Fibroblast of lung (primary cell): ENCODE measurements around the gene DLX4.

ENCODE experiments used
- CTCF ChIP-seq, 2 donors: IDR thresholded peaks in 1 of 2; conservative IDR thresholded peaks in 1 of 2; 1 replicate in 1 of 2; 2 replicates in 1 of 2; pipeline ENCODE4 v1.5.1; 2011 to 2012; ENCODE audit warnings: low read length in 2 of 2, control low read depth in 1 of 2, inconsistent platforms in 1 of 2, low read depth in 1 of 2, mild to moderate bottlenecking in 1 of 2
- EZH2 ChIP-seq: IDR thresholded peaks from 2 replicates; pipeline ENCODE4 v1.5.1; 2012; ENCODE audit warnings: low read length, control low read depth, mild to moderate bottlenecking; ENCODE audit errors: missing control alignments

GRCh38 chr17:50014471-50015088 lies 45.6 kb downstream of the DLX4 start:
- TF ChIP-seq CTCF (conservative IDR thresholded peaks at IDR 0.05 in 1 of 2, IDR thresholded peaks at IDR 0.05 in 1 of 2; ENCODE audit: low read depth in 1 of 2, low read length in 2 of 2) (no peak), EZH2 (no peak)
